PC-3 (cell line): Measurements from ENCODE around the gene SAP30L. TPM values are rescaled to one million over a fixed set of nuclear protein-coding genes. Genes with fewer than 3 reads are reported as not detected.

ENCODE experiments used
- ATAC-seq: fragments of 200-7000 bp; cut with Tn5 transposase; 2 replicates; pipeline ENCODE4 v1.9.1; 2020; ENCODE audit warnings: mild to moderate bottlenecking, moderate library complexity
- BruUV-seq: library from RNA; stranded (reverse); fragments of 400-500 nt; replicated peaks from 2 replicates; lab custom pipeline; 2021; lab: Mats Ljungman, UMichigan
- CTCF ChIA-PET: fragments of 300-600 bp; sonication (Branson Sonifier 250); formaldehyde crosslinking; loops from one replicate; lab custom pipeline; 2022; ENCODE audit warnings: antibody characterized with exemption; lab: Charles Lee
- POLR2A ChIA-PET: fragments of 300-600 bp; sonication (Branson Sonifier 250); formaldehyde crosslinking; loops from one replicate; lab custom pipeline; 2022; ENCODE audit warnings: antibody characterized with exemption; ENCODE audit not compliant: unreplicated experiment; lab: Charles Lee
- DNase-seq: peaks from one replicate; pipeline ENCODE4 v3.0.0-alpha.2; 2015
- H2AFZ ChIP-seq: fragments of 300-600 bp; sonication (generic); 2 replicates; pipeline ENCODE4 v1.6.0; 2016; ENCODE audit warnings: antibody characterized with exemption, low read length
- H3F3A ChIP-seq: fragments of 300-600 bp; sonication (generic); one replicate; pipeline ENCODE4 v1.6.0; 2017; ENCODE audit warnings: antibody characterized with exemption, low read length, control low read depth, mild to moderate bottlenecking; ENCODE audit not compliant: unreplicated experiment
- H3K27ac ChIP-seq: fragments of 300-600 bp; sonication (generic); 2 replicates; pipeline ENCODE4 v1.5.1; 2016; ENCODE audit warnings: mild to moderate bottlenecking, low read length
- H3K27me3 ChIP-seq: fragments of 300-600 bp; sonication (generic); 2 replicates; pipeline ENCODE4 v1.6.1; 2016; ENCODE audit warnings: low read length, mixed read lengths
- H3K36me3 ChIP-seq: fragments of 300-600 bp; sonication (generic); 2 replicates; pipeline ENCODE4 v1.6.1; 2016; ENCODE audit warnings: low read depth, mixed run types, low read length, mixed read lengths
- H3K4me1 ChIP-seq: fragments of 300-600 bp; sonication (generic); 2 replicates; pipeline ENCODE4 v1.5.1; 2016; ENCODE audit warnings: low read length; ENCODE audit not compliant: insufficient read depth
- H3K4me2 ChIP-seq: fragments of 300-600 bp; sonication (generic); 2 replicates; pipeline ENCODE4 v1.6.0; 2016; ENCODE audit warnings: low read length
- H3K4me3 ChIP-seq: fragments of 300-600 bp; sonication (generic); 2 replicates; pipeline ENCODE4 v1.5.1; 2016; ENCODE audit warnings: mild to moderate bottlenecking, low read length, mixed read lengths
- H3K79me2 ChIP-seq: fragments of 300-600 bp; sonication (generic); 2 replicates; pipeline ENCODE4 v1.6.1; 2017; ENCODE audit warnings: low read length, mixed read lengths
- H3K9ac ChIP-seq: fragments of 300-600 bp; sonication (generic); 2 replicates; pipeline ENCODE4 v1.6.0; 2016; ENCODE audit warnings: mild to moderate bottlenecking, low read length
- H3K9me2 ChIP-seq: fragments of 300-600 bp; sonication (generic); replicated peaks from 2 replicates; pipeline ENCODE4 v1.6.1; 2016; ENCODE audit warnings: mixed run types, low read length, mixed read lengths
- H3K9me3 ChIP-seq: fragments of 300-600 bp; sonication (generic); 2 replicates; pipeline ENCODE4 v1.6.1; 2016; ENCODE audit warnings: low read length, mixed read lengths
- H4K20me1 ChIP-seq: fragments of 300-600 bp; sonication (generic); 2 replicates; pipeline ENCODE4 v1.6.1; 2016; ENCODE audit warnings: low read length, mixed read lengths
- CTCF ChIP-seq: fragments of 300-600 bp; sonication (generic); conservative IDR thresholded peaks from 2 replicates; pipeline ENCODE4 v1.5.1; 2017; ENCODE audit warnings: antibody characterized with exemption, low read depth, mild to moderate bottlenecking, low read length
- EZH2 ChIP-seq: fragments of 300-600 bp; sonication (generic); IDR thresholded peaks from one replicate; pipeline ENCODE4 v1.6.1; 2017; ENCODE audit warnings: antibody characterized with exemption, mild to moderate bottlenecking, low read length; ENCODE audit not compliant: unreplicated experiment
- EZH2phosphoT487 ChIP-seq: fragments of 300-600 bp; sonication (generic); IDR thresholded peaks from 2 replicates; pipeline ENCODE4 v1.6.1; 2018; ENCODE audit warnings: mild to moderate bottlenecking, antibody characterized with exemption, low read length, borderline replicate concordance
- intact Hi-C: fragments of 100-400 bp; cut with micrococcal nuclease; formaldehyde crosslinking; loops from 2 replicates; pipeline ENCODE4 v1.9.0; 2023
- total RNA-seq: library from RNA; depleted of rRNA; stranded (reverse); fragments of >200 nt; gene quantifications from 2 replicates; pipeline ENCODE4 v1.2.3, GENCODE V29; 2014

SAP30L gene
- total RNA-seq, 1 experiment from 2014 or later: 36.0 TPM

GRCh38 chr5:154477382-154478223, 31.8 kb downstream of the SAP30L start:
- H3K4me2 ChIP-seq: no peak overlapping the region
- no peak overlapping the region for H3K27ac ChIP-seq

GRCh38 chr5:154478224-154478565, 32.4 kb downstream of the SAP30L start, which contains the start of gene HAND1:
TSS of gene HAND1 (minus strand) at chr5:154478227. CDS start at chr5:154478008, 219 bp downstream.
- POLR2A ChIA-PET: no interaction called here
- TF ChIP-seq CTCF (no peak), EZH2phosphoT487 (no peak), EZH2 (no peak)
- DNase-seq (no peak), ATAC-seq (no peak)
- intact Hi-C loops: no loop called here
- no peaks in the 10 kb centered on the region for H3F3A ChIP-seq
- no peaks in the 10 kb centered on the region for H3K4me1 ChIP-seq
- H3K36me3 ChIP-seq: no peaks in the 10 kb centered on the region
- no peak within 1 kb of the TSS for H3K4me2 ChIP-seq
- H4K20me1 ChIP-seq: no peaks in the 10 kb centered on the region
- H3K9ac ChIP-seq: no peak within 1 kb of the TSS
- peaks cover 89% of the 10 kb centered on the region for H3K27me3 ChIP-seq
- H2AFZ ChIP-seq: no peak within 1 kb of the TSS
- H3K9me3 ChIP-seq: no peaks in the 10 kb centered on the region
- no peak within 1 kb of the TSS for H3K4me3 ChIP-seq
- CTCF ChIA-PET: no interaction called here
- BruUV-seq: no TSS peak
- no peaks in the 10 kb centered on the region for H3K79me2 ChIP-seq
- no peak within 1 kb of the TSS for H3K27ac ChIP-seq
- no peaks in the 10 kb centered on the region for H3K9me2 ChIP-seq

More at GRCh38 chr5:154477382-154478223, 31.8 kb downstream of the SAP30L start:
- ATAC-seq (no peak), DNase-seq (no peak)
- Histone ChIP-seq H3K36me3 (no peaks in the 10 kb centered on the region), H3K9me3 (no peaks in the 10 kb centered on the region), H2AFZ (no peak overlapping the region), H3K9me2 (no peaks in the 10 kb centered on the region), H3K9ac (no peak overlapping the region), H3K4me1 (no peaks in the 10 kb centered on the region), H3K27me3 (peaks cover 89% of the 10 kb centered on the region), H3F3A (no peaks in the 10 kb centered on the region), H3K4me3 (no peak overlapping the region), H4K20me1 (no peaks in the 10 kb centered on the region), H3K79me2 (no peaks in the 10 kb centered on the region)
- POLR2A ChIA-PET: no interaction called here
- no TSS peak for BruUV-seq
- intact Hi-C loops: no loop called here
- CTCF ChIA-PET: no interaction called here
- no peak for TF ChIP-seq EZH2phosphoT487
- no peak for TF ChIP-seq CTCF
- TF ChIP-seq EZH2: no peak

GRCh38 chr5:154478752-154479159, 33.0 kb downstream of the SAP30L start:
- H3K79me2 ChIP-seq: no peaks in the 10 kb centered on the region
- H3K36me3 ChIP-seq: no peaks in the 10 kb centered on the region
- H3K27ac ChIP-seq: no peak overlapping the region
- no peak overlapping the region for H2AFZ ChIP-seq
- peaks cover 89% of the 10 kb centered on the region for H3K27me3 ChIP-seq
- no peaks in the 10 kb centered on the region for H3K9me2 ChIP-seq
- ATAC-seq (no peak), DNase-seq (no peak)
- no peak overlapping the region for H3K4me3 ChIP-seq
- no peaks in the 10 kb centered on the region for H3K4me1 ChIP-seq
- H3K9me3 ChIP-seq: no peaks in the 10 kb centered on the region
- intact Hi-C loops: no loop called here
- ChIA-PET POLR2A (no interaction called here), CTCF (no interaction called here)
- BruUV-seq: no TSS peak
- H4K20me1 ChIP-seq: no peaks in the 10 kb centered on the region
- no peak overlapping the region for H3K4me2 ChIP-seq
- H3F3A ChIP-seq: no peaks in the 10 kb centered on the region
- no peak overlapping the region for H3K9ac ChIP-seq
- no peak for TF ChIP-seq EZH2
- no peak for TF ChIP-seq EZH2phosphoT487
- no peak for TF ChIP-seq CTCF
